GM20000 (cell line): Measurements from ENCODE around the gene FAM3D.

Experiments
- DNase-seq: peaks from one replicate; pipeline ENCODE4 v3.0.0; 2012; ENCODE audit warnings: low spot score
- TF ChIP-seq, protein P1 (sequence below): IDR thresholded peaks from 2 replicates; pipeline ENCODE4 v1.5.1; 2012; ENCODE audit warnings: mild to moderate bottlenecking, control low read depth; ENCODE audit errors: extremely low read depth, missing control alignments

Gene FAM3D

DNA sequence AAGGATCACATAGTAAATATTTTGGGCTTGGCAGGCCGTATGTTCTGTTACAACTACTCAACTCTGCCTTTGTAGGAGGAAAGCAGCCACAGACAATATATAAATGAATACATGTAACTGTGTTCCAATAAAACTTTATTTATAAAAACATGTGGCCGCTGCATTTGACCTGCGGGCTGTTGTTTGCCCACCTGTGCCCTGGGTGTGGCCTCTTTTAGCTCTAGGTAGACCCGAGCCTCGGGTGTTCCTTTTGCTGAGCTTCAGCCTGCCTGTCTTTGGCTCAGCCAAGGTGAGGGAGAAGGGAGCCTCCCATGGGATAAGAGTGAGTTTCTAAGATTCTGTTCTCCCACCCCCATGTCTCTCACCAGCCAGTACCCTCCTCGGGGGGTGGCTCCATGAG is 5.6 kb downstream of the FAM3D start:
- DNase-seq: no peak
- TF ChIP-seq, protein P1, sequence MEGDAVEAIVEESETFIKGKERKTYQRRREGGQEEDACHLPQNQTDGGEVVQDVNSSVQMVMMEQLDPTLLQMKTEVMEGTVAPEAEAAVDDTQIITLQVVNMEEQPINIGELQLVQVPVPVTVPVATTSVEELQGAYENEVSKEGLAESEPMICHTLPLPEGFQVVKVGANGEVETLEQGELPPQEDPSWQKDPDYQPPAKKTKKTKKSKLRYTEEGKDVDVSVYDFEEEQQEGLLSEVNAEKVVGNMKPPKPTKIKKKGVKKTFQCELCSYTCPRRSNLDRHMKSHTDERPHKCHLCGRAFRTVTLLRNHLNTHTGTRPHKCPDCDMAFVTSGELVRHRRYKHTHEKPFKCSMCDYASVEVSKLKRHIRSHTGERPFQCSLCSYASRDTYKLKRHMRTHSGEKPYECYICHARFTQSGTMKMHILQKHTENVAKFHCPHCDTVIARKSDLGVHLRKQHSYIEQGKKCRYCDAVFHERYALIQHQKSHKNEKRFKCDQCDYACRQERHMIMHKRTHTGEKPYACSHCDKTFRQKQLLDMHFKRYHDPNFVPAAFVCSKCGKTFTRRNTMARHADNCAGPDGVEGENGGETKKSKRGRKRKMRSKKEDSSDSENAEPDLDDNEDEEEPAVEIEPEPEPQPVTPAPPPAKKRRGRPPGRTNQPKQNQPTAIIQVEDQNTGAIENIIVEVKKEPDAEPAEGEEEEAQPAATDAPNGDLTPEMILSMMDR: no peak

DNA sequence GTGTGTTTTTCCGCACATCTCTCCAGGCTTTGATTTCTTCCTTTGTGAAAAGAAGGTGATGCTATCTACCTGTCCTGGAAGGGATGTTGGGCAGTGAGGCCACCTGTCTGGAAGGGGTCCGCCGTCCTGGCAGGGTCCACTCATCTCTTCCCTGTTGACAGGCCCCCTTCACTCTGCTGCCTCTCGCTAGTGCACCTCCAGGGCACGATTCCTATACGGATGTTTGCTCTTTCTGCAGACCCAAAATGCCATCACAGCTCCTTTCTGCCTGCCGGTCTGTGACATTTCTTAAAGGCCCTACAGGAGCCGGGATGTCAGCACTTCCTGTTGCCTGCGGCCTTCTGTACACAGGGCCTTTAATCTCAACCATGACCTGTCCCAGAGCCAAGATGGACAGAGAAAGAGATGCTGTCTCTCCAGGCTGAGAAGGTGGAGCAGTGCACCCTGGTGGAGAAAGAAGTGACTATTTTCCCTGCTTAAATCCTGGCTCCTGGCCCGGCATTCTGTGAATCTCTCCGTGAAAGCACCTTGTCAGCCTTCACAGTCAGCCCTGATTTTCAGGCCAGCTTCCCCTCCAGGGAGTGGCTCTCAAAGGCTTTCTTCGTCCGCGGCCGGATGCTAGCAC is 7.4 kb downstream of the FAM3D start:
- DNase-seq: no peak
- TF ChIP-seq, protein P1: no peak

DNA sequence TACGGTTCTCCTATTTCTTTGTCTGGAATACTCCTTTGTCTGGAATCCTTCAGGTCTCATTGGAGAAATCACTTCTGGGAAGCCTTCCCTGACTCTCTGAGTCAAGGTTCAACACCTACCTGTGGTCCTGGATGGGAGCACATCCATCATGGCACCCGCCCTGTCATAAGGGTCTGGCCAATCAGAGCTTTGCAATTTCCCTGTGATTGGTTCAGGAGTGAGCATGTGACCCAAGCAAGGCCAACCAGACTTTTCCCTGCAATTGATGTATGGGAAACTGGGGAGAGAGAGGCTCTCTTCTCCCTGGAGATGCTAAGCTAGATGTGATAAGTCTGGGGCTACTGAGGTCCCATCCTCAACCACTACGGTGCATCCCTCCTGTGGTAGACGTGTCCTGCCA is 8.1 kb downstream of the FAM3D start:
- TF ChIP-seq, protein P1: no peak
- DNase-seq: no peak

DNA sequence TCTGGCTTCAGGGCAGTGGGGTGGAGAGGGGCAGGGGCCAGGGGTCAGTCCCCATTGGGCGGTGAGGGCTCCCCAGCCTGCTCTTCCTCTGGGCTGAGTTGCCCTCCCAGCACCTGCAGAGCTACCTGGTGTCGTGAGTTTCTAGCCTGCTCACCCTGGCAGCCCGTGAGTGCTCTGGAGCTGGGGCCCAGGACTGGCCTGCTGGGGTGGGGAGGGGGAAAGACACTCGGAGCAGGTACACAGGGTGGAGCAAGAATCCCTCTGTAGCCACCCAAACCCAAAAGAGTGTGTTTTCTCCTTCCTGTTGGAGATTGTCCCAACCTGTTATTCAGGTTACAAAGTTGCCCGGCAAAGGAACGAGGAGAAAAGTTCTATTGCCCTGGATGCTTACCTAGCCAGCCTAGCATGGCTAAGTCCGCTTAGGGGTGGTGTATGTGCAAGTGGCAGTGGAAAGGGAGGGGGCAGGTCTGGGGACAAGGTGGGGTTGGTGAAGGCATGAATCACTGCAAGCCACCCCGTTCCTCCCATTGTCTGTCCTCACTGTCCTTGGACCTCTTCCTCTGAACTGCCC is 8.9 kb downstream of the FAM3D start:
- TF ChIP-seq, protein P1: no peak
- DNase-seq: no peak

DNA sequence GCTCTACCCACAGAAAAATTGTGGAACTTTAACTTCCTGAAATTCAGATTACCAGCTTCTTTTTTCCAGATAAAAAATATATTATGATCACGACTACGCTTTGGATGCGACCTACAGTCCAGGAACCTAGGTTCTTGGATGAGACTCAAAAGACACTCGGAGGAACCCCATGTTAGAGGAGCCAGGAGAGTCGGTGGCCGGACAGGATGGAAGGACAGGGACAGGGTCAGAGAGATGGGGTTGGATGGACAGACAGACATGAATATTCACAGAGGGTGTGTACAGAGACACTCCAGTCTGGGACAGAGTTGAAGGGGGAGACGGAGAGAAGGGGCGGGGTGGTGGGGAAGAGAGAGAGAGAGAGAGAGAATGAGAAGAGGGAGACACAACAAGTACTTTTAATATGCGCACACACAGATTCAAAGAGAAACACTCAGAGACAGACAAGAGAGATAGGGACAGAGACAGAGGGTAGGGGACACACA is 9.5 kb downstream of the FAM3D start:
- TF ChIP-seq, protein P1: no peak
- no peak for DNase-seq

DNA sequence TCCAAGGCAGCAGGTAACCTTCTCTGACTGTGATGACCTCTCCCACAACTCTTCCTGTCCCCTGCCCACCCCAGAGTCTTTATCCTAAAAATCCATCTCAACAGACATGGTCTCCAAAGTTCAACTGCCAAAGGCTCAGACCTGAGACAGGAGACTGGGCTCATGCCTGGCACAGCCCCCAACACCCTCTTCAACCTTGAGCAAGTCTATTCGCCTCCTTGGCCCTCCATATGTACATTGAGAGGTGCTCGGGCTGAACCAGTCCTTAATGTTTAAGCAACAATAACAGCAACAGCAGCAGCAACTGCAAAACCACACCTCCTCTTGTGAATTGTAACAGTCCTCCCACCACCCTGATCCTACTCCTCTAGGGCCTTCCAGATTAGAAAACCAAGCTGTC is 9.9 kb downstream of the FAM3D start:
- no peak for DNase-seq
- TF ChIP-seq, protein P1: no peak

DNA sequence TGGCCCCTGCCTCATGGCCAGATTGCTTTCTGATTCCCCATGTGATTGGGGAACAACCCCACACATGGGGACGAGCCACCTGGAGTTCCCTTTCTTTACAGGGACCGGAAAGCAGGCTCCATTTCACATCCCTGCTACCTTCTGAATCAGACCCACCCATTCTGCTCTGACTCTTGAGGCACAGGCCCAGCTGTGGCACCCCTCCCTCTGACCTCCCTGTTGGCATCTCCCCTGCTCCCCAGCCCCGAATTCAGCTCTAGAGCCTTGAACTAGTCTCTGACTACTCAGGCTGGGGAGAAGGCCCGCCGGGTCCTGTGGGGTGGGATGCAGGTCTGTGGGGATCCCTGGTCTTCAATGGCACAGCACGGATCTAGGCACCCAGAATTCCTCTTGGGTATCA is 12.1 kb downstream of the FAM3D start:
- no peak for DNase-seq

More for the DNA sequence above, 12.1 kb downstream of the FAM3D start:
- TF ChIP-seq, protein P1: no peak
